Stimulated activated CD8-positive, alpha-beta memory T cell treated with anti-CD3 and anti-CD28 coated beads, Interleukin-12 subunit alpha, Interleukin-12 subunit beta, amount 100 ng/mL, for 24 hours (primary cell): Measurements from ENCODE around the gene ADGRG1.

Experiments
- DNase-seq: peaks from one replicate; pipeline ENCODE4 v3.0.0-alpha.2; 2020; ENCODE audit errors: extremely low read depth

ADGRG1 gene

DNA sequence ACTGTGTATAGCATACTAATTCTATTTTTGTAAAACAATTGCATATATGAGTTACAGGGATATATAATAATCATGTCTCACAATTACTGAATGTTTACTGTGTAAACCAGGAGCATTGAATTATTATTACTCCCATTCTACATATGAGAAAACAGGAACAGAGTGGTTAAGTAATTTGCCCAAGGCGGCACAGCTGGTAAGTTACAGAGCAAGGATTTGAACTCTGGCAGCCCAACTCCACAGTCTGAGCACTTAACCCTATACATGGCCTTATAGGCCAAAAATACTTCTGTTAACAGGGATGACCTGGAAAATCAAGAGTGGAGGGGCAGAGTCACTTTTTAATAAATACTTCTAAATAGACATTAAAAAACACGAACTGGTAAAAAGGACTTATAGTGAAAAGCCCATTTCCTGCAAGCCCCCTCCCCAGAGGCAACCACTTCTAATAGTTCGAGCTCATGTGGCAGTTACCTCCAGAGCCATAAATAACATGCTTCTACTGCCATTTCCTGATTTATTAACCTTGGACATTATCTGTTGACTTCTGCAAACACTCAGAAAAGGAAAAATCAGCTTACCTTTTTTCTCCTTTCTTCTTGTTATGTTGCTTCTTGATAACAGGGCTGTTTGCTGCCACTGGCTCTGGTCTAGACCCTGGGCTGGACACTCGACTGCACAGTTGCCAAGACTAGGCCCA lies 22.1 kb upstream of the ADGRG1 start:
- no peak for DNase-seq

DNA sequence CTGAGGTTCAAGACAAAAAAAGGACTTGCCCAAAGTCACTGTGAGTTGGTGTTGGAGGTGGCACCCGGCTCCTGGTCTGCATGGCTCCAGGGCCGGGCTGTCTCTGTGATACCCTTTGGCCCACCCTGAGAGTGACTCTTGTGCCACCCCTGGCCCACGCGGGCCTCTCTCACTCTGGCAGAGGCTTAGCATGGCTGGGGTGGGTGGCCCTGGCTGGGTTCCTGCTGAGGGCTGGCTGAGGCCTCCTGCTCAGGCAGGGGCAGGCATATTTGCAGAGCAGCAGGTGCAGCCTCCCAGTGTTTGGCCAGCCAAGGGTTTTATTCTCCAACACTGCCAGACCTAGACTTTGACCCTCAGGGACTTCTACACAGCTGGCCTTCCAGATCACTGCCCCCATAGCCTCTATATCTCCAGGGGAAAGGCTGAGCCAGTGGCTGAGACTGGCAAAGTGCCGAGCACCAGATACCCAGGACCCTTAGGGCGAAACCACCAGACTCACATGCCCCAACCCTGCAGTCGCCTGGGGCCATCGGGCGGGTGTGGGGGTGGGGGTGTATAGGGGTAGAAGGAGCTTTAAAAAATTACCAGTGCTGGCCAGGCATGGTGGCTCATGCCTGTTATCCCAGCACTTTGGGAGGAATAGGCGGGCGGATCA lies 21.5 kb upstream of the ADGRG1 start:
- DNase-seq = no peak

DNA sequence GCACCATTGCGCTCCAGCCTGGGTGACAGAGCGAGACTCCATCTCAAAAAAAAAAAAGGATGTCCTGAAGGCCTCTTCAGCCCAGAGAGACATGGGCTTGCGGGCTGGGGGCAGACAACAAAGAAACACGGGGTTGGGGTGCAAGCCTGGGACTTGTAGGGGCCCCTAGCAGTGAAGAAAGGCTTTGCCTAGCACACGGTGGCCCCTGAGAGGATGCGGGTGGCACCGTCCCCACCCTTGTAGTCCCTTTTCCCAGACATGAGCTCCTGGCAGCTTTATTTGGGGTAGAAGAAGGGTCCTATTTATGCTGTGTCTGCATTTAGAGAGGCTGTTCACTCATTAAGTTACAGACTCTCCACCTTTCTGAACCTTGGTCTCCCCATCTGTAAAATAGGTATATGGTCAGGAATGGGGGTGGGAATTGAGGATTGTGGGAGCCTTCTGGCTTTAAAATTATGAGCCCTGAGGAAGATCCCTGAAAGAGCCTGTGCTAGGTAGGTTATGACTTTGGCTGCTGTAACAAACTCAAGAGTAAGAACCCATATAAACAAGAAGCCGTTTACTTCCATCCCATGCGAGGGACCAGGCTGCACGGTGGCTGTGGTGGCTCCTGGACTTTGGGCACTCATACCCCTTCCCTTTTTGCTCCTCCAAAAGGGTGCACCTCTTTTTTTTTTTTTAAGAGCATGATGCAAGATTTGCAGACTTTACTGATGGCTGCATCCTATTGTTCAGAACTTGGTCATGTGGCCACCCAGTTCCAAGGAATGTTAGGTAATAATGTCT lies 20.6 kb upstream of the ADGRG1 start:
- DNase-seq = no peak

DNA sequence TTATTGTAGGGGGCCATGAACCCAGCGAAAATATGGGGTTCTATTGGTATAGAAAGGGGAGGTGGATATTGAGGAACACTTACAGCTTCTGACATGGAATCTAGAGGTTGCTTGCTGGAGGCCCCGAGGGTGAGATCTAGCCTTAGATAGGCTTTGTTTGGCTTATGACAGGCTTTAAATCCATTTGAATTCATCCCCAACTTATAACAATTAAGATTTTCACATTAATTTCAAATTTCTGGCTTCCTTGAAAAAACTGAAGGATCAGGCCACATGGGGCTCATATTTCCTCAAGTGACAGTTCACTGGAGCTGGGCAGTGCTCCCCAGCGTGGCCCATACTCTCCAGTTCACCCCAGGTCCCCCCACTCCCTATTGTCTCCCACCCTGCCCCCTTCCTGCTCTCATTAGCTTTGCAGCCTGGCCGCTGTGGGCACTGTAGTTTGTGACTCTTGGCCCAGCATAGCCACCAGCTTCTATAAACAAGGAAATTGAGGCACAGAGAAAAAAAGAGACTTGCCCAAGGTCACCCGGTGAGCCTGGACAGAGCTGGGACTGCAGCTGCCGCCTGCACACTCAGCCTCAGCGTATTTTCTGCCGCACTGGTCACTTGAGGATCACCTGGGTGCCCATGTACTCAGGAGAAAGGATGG lies 19.8 kb upstream of the ADGRG1 start:
- DNase-seq = no peak

DNA sequence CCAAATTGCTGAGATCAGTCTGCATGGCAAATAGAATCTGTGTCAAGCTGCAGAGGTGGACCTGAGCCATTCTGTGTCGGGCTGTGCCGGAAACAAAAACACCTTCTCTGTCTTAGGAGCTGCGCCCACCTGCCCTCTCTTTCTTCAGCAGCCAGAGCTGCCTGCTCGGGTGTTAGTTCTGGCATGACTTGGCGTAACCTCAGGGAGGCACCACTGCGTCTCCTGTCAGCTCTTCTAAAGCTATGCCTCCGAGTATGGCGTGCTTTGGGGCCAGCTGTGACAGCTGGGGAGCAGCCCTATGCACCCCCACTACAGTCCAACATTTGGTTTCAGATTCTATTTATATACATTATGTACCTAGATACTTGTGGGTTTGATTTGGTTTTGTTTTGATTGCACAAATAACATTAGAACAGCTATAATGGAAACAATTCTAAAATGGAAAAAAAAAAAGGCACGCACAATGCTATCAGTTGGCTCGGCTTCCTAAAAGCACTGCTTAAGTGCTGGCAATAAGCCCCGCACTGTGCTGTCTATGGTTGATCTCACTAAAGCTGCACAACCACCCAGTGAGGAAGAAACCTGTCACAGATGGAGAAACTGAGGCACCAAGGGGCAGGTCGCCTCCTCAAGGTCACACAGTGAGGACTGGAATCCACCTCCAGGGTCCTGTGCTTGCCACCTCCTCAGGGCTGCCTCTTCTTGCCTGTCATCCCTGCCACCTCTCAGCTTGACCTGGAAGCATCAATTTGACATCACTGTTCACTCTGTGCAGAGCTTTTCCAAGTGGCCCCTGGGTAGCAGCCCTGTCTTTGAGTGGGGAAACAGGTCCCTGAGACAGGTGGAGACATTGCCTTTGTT lies 18.7 kb upstream of the ADGRG1 start:
- DNase-seq = peak; percentile 52

DNA sequence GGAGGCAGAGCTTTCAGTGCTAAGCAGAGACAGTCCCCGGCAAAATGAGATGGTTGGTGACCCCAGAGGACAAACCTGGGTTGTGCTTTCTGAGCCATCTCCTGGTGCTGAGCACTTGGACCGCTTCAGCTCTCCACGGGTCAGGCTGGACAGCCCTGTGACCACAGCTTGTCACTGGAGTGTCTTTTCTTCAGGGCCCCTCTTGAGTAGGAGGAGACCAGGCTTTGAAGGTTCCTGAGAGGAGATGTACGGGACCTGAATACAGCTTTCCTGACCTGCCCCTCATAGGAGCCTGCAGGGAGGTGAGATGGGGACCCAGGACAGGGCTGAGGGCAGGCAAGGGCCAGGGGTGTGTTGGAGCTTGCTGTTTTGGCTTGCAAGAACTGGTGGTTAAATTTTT lies 17.8 kb upstream of the ADGRG1 start:
- no peak for DNase-seq

DNA sequence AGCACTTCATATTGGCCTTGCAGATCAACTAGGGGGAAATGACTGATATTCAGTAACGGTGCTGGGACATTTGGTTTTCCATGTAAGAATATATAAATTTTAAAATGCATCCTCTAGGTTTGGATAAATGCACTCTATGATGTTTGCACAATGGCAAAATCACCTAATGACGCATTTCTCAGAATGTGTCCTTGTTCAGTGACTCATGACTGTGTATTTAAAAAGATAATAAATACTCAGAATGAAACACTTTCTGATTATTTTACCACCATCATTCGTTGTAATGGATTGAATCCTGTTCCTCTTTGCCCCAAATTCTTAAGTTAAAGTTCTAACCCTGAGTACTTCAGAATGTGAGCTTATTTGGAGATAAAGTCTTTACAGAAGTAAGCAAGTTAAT lies 17.2 kb upstream of the ADGRG1 start:
- DNase-seq = no peak

DNA sequence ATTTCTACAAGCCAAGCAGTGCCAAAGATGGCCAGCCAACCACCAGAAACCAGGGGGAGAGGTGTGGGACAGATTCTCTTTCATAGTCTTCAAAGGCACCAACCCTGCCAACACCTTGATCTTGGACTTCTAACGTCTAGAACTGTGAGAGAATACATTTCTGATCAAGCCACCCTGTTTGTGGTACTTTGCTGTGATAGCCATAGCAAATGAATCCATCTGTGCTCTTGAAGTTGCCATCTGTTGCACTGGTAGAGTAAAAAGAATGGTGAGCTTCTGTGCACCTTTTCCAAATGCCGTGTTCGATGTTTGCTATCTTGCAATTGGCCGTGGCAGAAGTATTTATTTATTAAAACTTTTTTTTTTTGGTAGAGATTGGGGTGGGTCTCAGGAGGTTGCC lies 16.7 kb upstream of the ADGRG1 start:
- DNase-seq = no peak

DNA sequence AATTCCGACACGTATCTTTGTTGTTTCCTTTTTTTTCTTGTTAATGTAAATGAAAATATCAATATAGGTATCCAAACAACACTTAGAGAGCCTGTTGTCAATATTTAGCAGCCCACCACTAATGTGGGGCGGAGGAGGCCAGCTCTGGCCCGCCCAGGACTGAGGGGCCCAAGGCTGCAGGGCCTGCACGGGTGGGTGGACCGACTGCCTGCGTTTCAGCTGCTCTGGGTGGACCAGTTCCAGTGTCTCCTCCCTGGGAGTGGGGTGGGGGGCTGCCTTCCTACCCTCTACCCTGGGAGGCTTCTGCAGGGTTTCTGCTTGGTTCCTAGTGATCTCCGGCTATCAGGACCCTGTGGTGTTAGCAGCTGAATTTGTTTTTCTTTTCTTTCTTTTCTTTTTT lies 15.9 kb upstream of the ADGRG1 start:
- DNase-seq = no peak

DNA sequence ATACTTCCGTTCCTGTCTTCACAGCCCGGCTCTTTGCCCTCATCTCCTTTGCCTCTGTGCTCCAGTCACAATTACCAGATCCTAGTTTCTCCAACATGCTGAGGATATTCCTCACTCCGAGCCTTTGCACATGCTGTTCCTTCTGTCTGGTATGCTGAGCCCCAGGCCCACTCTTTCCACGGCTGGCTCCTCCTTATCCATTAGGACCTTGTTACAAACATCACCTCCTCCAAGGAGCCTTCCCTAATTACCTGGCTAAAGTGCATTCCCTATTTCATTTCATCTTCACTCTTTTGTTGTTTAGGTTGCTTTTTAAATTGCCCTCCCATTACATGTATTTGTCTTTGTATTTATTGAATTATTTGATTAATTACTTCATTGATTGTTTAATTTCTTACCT lies 14.9 kb upstream of the ADGRG1 start:
- DNase-seq = no peak

DNA sequence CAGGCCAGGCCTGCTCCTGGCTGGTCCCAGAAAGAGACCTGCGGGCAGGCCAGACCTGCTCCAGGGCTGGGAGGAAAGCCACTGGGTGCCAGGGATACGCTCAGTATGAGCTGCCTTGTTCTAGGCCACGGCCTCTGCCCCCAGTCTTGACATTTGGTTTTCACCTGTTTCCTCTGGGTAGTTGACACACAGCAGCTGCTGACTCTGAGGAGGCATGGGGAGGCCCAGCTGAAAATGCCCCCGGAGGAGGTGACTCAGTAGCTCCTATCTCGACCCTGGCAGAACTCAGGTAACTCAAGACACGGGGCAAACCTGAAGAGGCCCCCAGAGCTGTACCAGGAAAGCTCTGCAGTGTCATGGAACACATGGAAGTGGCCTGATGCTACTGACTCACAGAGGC lies 13.9 kb upstream of the ADGRG1 start:
- no peak for DNase-seq

DNA sequence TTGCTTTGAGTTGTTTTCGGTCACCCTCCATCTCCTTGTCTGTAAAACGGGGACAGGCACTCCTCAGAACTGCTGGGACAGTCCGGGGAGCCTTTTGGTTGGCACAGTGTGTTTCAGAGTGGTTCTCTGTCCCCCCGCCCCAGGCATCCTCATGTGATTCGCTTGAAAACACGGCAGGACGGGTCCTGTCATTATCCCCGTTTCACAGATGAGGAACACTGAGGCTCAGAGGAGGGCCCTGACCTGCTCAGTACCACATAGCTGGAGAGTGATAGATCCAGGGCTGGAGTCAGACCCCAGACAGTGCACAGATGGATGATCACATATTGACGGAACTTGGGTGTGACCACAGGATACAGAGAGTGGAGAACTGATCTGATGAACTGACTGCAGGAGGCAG lies 13.5 kb upstream of the ADGRG1 start:
- DNase-seq = no peak

DNA sequence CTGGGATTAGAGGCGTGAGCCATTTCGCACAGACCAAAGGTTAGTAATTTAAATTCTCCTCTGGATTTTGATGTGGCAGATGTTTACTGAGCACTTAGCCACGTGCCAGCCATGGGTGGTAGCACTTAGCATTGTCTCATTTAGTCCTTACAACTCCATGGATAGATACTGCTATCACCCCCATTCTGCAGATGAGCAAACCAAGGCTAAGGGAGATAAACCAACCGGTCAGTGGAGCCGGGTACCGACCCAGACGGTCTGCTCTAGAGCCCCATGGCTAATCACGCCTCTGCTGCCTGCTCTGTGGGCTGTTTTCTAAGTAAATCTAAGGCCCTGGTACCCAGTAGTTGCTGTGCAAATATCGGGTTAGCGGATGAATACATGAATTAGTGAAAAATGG lies 12.6 kb upstream of the ADGRG1 start:
- no peak for DNase-seq

DNA sequence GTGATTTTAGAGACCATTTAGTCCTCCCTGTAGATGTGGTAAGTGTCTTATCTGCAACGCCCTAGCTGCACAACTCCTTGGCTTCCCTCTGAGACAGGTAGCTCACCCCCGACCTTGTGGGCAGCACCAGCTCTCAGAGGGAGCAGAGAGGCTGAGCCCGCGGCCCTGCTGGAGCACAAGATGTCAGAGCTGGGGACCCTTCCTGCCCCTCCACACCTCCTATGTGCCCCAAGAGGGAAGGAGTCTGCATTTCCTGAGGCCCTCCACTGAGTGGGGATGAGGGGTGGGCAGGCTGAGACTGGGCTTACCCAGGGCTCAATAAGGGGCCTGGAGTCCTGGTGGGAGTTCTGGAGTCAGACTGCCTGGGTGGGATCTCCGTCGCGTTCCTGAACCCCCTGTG lies 12.2 kb upstream of the ADGRG1 start:
- no peak for DNase-seq

DNA sequence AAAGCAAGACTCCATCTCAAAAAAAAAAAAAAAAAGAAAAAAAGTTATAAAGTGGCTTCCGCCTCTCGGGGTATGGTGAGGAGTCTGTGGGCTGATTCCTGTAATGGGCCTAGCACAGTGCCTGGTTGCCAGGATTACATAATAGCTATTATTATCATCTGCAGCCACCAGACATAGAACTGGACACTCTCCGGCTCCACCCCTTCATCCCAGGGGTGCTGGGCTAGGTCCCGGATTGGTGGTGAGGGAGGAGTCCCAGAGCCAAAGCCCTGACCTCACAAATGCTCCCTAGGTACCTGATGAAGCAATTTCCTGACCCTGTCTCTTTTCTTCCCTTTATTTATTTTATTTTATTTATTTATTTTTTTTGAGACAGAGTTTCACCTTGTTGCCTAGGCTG lies 11.6 kb upstream of the ADGRG1 start:
- no peak for DNase-seq

DNA sequence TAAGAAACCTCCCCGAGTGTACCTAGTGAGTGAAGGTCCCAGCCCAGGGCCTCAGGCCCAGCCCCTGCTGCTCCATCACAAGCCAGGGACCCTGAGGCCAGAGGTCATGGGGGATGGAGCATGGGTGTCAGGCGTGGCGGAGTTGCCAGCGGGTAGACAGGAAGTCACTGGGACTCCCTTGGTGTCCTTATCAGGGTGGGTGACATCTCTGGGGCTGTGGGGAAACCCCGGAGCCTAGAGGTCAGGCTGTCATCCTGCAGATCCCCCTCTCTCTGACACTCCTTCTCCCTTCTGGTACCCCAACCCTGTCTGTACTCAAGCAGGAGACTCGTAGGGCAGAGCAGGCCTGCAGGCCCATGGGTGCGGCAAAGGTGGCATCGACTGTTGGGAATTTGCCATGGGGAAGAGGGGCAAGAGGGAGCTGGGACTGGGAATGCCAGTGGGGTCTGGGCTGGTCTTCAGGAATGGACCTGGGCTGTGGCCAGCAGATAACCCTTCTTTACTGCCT lies 10.8 kb upstream of the ADGRG1 start:
- DNase-seq = no peak

DNA sequence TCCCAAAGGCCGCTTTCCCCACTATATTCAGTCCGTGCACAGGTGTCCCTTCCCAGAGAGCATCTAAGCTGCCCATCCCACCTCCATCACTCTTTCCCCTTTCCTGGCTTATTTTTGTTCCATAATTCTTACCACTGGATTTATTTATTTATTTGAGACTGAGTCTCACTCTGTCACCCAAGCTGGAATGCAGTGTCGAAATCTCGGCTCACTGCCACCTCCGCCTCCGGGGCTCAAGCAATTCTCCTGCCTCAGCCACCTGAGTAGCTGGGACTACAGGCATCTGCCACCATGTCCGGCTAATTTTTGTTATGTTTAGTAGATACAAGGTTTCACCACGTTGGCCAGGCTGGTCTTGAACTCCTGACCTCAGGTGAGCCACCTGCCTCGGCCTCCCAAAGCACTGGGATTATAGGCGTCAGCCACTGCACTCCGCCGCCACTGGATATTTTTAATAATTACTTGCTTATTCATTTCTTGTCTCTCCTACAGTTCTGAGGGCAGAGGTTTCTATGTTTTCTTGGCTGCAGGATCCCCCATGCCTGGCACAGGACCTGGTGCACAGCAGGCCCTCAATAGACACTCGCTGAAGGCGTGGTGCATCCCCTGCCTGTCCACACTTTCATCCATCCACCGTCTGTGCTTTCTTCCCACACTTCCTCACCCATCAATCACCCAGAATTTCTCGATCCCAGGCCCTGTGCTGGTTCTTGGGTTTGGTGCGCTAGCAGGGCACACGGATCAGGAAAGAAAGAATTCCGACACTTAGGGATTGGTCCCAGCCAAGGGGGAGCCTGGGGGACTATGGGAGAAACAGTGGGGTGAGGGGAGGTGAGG lies 9.9 kb upstream of the ADGRG1 start:
- DNase-seq = no peak

DNA sequence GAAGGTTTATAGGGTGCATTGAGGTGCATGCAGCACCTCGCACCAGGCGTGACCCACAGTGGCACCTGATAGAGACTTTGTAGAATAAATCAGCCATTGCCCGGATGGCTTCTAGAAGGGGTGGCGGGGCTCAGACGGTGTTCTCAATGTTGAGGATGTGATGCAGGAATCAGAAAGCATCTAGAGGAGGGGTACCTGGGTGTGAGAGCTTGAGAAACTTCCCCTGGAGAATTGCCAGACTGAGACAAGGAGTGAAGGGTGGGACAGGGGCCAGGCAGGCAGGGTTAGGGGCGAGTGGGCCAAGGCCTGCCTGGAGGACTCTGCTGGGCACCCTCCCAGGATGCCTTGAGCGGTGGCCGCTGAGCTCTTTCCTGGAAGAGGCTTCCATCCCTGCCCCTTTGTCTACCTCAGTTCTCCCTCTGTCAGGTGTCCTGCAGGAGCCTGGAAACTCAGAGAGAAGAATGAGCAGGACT lies 9.3 kb upstream of the ADGRG1 start:
- no peak for DNase-seq

DNA sequence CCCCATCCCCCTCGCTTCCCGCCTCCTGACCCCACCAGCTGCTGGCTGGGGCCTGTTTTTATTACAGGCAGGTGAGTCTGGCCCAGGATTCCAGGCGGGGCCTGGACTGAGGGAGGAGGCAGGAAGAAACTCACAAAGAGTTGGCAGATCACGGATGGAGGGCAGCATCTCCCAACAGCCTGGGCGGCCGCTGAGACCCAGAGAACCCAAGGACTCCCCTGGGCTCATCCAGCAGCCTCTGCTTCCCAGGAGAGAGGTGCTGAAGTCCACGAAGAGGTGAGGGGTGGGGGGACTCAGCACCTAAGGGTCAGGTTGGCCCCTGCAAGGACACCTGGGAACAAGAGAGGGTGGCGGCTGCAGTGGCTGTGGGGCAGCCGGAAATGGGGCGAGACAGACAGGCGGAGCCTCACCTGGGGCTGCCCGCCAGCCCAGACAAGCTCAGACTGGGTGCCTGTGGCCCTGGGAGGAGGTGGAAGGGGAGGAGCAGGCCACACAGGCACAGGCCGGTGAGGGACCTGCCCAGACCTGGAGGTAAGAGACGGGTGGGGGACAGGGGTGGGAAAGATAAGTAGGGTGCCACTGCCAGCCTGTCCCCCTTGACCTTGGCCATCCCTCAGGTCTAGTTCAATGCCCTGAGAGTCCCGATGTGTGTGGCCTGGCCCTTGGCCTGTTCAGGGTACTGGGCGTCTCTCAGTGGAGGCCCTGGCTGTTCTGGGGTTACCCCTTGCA lies 8.7 kb upstream of the ADGRG1 start:
- DNase-seq = no peak
